SK-N-SH treated with all-trans-retinoic acid at 6 μM for 48 hours (cell line): Measurements from ENCODE around the gene NOBOX.

ENCODE experiments used
- ATAC-seq: fragments of 200-7000 bp; cut with Tn5 transposase; 3 replicates; pipeline ENCODE4 v1.9.1; 2020; ENCODE audit warnings: mild to moderate bottlenecking, moderate library complexity
- ARNTL ChIP-seq: fragments of 450-650 bp; formaldehyde crosslinking; IDR thresholded peaks from 2 replicates; pipeline ENCODE4 v1.5.0; 2020; ENCODE audit warnings: low read depth, mild to moderate bottlenecking, moderate library complexity, borderline replicate concordance
- BACH2 ChIP-seq: fragments of 250-450 bp; sonication (Bioruptor Pico); IDR thresholded peaks from 2 replicates; pipeline ENCODE4 v1.9.0; 2021; ENCODE audit warnings: mild to moderate bottlenecking, borderline replicate concordance
- CSDC2 ChIP-seq: fragments of 250-450 bp; sonication (Bioruptor Pico); IDR thresholded peaks from 2 replicates; pipeline ENCODE4 v1.5.0; 2020; ENCODE audit warnings: mild to moderate bottlenecking, moderate library complexity
- ESRRG ChIP-seq: fragments of 250-450 bp; sonication (Bioruptor Pico); IDR thresholded peaks from 2 replicates; pipeline ENCODE4 v1.6.1; 2021; ENCODE audit warnings: mild to moderate bottlenecking
- GLIS3 ChIP-seq: fragments of 250-450 bp; sonication (Bioruptor Pico); IDR thresholded peaks from 2 replicates; pipeline ENCODE4 v1.5.0; 2020; ENCODE audit warnings: mild to moderate bottlenecking, moderate library complexity
- ISL1 ChIP-seq: fragments of 250-450 bp; sonication (Bioruptor Pico); IDR thresholded peaks from 2 replicates; pipeline ENCODE4 v2.1.2; 2022; ENCODE audit warnings: mild to moderate bottlenecking, moderate library complexity
- OSR1 ChIP-seq: fragments of 250-450 bp; sonication (Bioruptor Pico); IDR thresholded peaks from 2 replicates; pipeline ENCODE4 v1.8.0; 2022; ENCODE audit warnings: moderate library complexity, mild to moderate bottlenecking, inconsistent platforms
- PATZ1 ChIP-seq: fragments of 250-450 bp; sonication (Bioruptor Pico); IDR thresholded peaks from 2 replicates; pipeline ENCODE4 v1.8.0; 2020; ENCODE audit warnings: mild to moderate bottlenecking, moderate library complexity, borderline replicate concordance
- PPARA ChIP-seq: fragments of 250-450 bp; sonication (Bioruptor Pico); IDR thresholded peaks from 2 replicates; pipeline ENCODE4 v1.5.0; 2020; ENCODE audit warnings: mild to moderate bottlenecking, borderline replicate concordance
- RARB ChIP-seq: fragments of 250-450 bp; sonication (Bioruptor Pico); IDR thresholded peaks from 2 replicates; pipeline ENCODE4 v1.8.0; 2021; ENCODE audit warnings: mild to moderate bottlenecking, moderate library complexity
- SNAI2 ChIP-seq: fragments of 250-450 bp; sonication (Bioruptor Pico); IDR thresholded peaks from 2 replicates; pipeline ENCODE4 v1.5.0; 2020; ENCODE audit warnings: mild to moderate bottlenecking, moderate library complexity
- TCF4 ChIP-seq: fragments of 250-450 bp; sonication (Bioruptor Pico); IDR thresholded peaks from 2 replicates; pipeline ENCODE4 v1.8.0; 2021; ENCODE audit warnings: mild to moderate bottlenecking, moderate library complexity, borderline replicate concordance
- TOX ChIP-seq: fragments of 250-450 bp; sonication (Bioruptor Pico); IDR thresholded peaks from 2 replicates; pipeline ENCODE4 v1.8.0; 2021; ENCODE audit warnings: mild to moderate bottlenecking, moderate library complexity, borderline replicate concordance
- ZC3H10 ChIP-seq: fragments of 250-450 bp; sonication (Bioruptor Pico); IDR thresholded peaks from 2 replicates; pipeline ENCODE4 v1.5.1; 2021; ENCODE audit warnings: mild to moderate bottlenecking, moderate library complexity
- ZFP3 ChIP-seq: fragments of 250-450 bp; sonication (Bioruptor Pico); IDR thresholded peaks from 2 replicates; pipeline ENCODE4 v1.5.0; 2020; ENCODE audit warnings: mild to moderate bottlenecking, moderate library complexity
- ZFP30 ChIP-seq: fragments of 450-650 bp; formaldehyde crosslinking; IDR thresholded peaks from 2 replicates; pipeline ENCODE4 v1.5.0; 2022; ENCODE audit warnings: mild to moderate bottlenecking, moderate library complexity
- ZNF565 ChIP-seq: fragments of 450-650 bp; formaldehyde crosslinking; conservative IDR thresholded peaks from 2 replicates; pipeline ENCODE4 v1.5.0; 2020; ENCODE audit warnings: low read depth, mild to moderate bottlenecking, moderate library complexity
- ZNF70 ChIP-seq: fragments of 450-650 bp; formaldehyde crosslinking; IDR thresholded peaks from 2 replicates; pipeline ENCODE4 v1.5.0; 2020; ENCODE audit warnings: mild to moderate bottlenecking, moderate library complexity
- ZNF8 ChIP-seq: fragments of 450-650 bp; formaldehyde crosslinking; IDR thresholded peaks from 2 replicates; pipeline ENCODE4 v1.5.0; 2020; ENCODE audit warnings: mild to moderate bottlenecking, moderate library complexity
- TF ChIP-seq, protein P1 (sequence below): fragments of 250-450 bp; sonication (Bioruptor Pico); IDR thresholded peaks from 2 replicates; pipeline ENCODE4 v1.8.0; 2021; ENCODE audit warnings: low read depth, mild to moderate bottlenecking, moderate library complexity, borderline replicate concordance
- TF ChIP-seq, protein P2 (sequence below): fragments of 250-450 bp; sonication (Bioruptor Pico); IDR thresholded peaks from 2 replicates; pipeline ENCODE4 v1.5.1; 2020; ENCODE audit warnings: low read depth, mild to moderate bottlenecking, moderate library complexity
- TF ChIP-seq, protein P3 (sequence below): fragments of 250-450 bp; sonication (Bioruptor Pico); IDR thresholded peaks from 2 replicates; pipeline ENCODE4 v1.5.0; 2020; ENCODE audit warnings: mild to moderate bottlenecking, moderate library complexity
- TF ChIP-seq, protein P4 (sequence below): fragments of 250-450 bp; sonication (Bioruptor Pico); IDR thresholded peaks from 2 replicates; pipeline ENCODE4 v1.5.1; 2021; ENCODE audit warnings: mild to moderate bottlenecking, moderate library complexity

NOBOX gene

DNA sequence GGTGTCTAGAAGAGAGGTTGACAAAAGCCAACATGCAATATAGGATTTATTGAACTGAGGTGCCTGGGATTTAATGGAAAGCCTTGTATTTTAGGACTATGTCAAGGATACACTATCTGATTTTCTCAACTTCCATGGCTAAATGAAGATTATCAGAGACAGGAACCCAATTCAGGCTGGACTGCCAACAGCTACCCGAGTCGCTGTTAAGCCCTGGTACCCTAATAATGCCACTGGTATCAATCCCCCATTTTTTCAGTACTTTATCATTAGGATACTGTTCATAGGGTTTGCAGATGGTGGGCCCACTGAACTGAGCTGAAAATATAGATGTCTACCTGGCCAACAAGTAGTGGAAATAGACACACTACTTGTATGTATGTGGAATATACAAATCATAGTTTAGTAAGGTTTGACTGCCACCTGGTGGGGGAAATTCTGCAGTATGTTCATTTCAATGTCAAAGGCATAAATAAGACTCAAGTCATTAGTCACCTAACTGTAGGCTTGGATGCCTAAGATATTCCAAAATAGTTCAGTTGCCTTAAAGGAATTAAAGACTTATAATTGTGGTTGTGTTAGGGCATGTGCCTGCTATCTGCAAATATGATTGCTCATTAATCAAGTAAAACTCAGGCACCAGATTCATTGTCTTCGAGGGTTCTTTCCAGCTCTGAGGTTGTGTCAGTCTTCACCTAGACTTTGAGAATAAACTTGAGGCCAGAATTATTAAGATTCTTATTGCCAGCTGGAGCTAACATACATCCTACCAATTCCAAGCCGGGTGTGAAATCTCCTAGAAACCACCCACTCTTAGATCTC is 34.1 kb upstream of the NOBOX start:
- TF ChIP-seq PATZ1 (CRISPR knock-in tag) (no peak), TOX (CRISPR knock-in tag) (no peak), SNAI2 (CRISPR knock-in tag) (no peak), TCF4 (CRISPR knock-in tag) (no peak), ESRRG (no peak), ZNF70 (CRISPR knock-in tag) (no peak), ZFP30 (CRISPR knock-in tag) (no peak), OSR1 (no peak), ARNTL (CRISPR knock-in tag) (no peak), PPARA (CRISPR knock-in tag) (no peak), GLIS3 (no peak), RARB (CRISPR knock-in tag) (no peak), BACH2 (no peak), ZFP3 (no peak), CSDC2 (no peak), ZNF565 (CRISPR knock-in tag) (no peak)
- TF ChIP-seq, protein P1, sequence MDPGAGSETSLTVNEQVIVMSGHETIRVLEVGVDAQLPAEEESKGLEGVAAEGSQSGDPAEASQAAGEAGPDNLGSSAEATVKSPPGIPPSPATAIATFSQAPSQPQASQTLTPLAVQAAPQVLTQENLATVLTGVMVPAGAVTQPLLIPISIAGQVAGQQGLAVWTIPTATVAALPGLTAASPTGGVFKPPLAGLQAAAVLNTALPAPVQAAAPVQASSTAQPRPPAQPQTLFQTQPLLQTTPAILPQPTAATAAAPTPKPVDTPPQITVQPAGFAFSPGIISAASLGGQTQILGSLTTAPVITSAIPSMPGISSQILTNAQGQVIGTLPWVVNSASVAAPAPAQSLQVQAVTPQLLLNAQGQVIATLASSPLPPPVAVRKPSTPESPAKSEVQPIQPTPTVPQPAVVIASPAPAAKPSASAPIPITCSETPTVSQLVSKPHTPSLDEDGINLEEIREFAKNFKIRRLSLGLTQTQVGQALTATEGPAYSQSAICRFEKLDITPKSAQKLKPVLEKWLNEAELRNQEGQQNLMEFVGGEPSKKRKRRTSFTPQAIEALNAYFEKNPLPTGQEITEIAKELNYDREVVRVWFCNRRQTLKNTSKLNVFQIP (CRISPR knock-in tag), result no peak
- TF ChIP-seq, protein P2, sequence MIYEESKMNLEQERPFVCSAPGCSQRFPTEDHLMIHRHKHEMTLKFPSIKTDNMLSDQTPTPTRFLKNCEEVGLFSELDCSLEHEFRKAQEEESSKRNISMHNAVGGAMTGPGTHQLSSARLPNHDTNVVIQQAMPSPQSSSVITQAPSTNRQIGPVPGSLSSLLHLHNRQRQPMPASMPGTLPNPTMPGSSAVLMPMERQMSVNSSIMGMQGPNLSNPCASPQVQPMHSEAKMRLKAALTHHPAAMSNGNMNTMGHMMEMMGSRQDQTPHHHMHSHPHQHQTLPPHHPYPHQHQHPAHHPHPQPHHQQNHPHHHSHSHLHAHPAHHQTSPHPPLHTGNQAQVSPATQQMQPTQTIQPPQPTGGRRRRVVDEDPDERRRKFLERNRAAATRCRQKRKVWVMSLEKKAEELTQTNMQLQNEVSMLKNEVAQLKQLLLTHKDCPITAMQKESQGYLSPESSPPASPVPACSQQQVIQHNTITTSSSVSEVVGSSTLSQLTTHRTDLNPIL, result no peak
- TF ChIP-seq, protein P3, sequence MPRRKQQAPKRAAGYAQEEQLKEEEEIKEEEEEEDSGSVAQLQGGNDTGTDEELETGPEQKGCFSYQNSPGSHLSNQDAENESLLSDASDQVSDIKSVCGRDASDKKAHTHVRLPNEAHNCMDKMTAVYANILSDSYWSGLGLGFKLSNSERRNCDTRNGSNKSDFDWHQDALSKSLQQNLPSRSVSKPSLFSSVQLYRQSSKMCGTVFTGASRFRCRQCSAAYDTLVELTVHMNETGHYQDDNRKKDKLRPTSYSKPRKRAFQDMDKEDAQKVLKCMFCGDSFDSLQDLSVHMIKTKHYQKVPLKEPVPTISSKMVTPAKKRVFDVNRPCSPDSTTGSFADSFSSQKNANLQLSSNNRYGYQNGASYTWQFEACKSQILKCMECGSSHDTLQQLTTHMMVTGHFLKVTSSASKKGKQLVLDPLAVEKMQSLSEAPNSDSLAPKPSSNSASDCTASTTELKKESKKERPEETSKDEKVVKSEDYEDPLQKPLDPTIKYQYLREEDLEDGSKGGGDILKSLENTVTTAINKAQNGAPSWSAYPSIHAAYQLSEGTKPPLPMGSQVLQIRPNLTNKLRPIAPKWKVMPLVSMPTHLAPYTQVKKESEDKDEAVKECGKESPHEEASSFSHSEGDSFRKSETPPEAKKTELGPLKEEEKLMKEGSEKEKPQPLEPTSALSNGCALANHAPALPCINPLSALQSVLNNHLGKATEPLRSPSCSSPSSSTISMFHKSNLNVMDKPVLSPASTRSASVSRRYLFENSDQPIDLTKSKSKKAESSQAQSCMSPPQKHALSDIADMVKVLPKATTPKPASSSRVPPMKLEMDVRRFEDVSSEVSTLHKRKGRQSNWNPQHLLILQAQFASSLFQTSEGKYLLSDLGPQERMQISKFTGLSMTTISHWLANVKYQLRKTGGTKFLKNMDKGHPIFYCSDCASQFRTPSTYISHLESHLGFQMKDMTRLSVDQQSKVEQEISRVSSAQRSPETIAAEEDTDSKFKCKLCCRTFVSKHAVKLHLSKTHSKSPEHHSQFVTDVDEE, result no peak
- TF ChIP-seq, all 23 proteins: peak for 0

DNA sequence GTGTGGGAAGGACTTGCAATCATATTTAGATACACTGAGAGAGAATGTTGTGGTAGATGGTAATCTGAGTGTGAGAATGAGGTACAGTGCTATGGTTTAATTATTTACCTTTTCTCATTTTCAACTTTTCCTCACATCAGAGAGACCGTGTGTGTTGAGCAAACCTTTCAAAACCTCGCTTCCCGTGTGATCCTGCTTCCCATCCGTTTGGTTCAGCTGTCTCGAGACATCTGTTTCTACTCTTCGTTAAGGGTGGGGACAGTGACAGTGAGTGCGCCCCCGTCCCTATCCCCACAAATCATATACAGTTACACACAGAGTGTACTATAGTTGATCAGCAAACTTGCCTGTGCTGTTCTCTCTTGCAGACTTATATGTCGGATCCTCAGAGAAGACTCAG is 33.0 kb upstream of the NOBOX start:
- ATAC-seq, result no peak
- TF ChIP-seq, protein P1 (CRISPR knock-in tag), result no peak
- TF ChIP-seq OSR1, result no peak
- no peak for TF ChIP-seq PATZ1 (CRISPR knock-in tag)
- TF ChIP-seq BACH2, result no peak
- TF ChIP-seq, protein P2, result no peak
- no peak for TF ChIP-seq ZNF565 (CRISPR knock-in tag)
- no peak for TF ChIP-seq RARB (CRISPR knock-in tag)
- TF ChIP-seq ZNF70 (CRISPR knock-in tag), result no peak
- no peak for TF ChIP-seq ZNF8 (CRISPR knock-in tag)
- TF ChIP-seq ISL1 (CRISPR knock-in tag), result no peak
- no peak for TF ChIP-seq ESRRG
- no peak for TF ChIP-seq TOX (CRISPR knock-in tag)
- TF ChIP-seq TCF4 (CRISPR knock-in tag), result no peak
- no peak for TF ChIP-seq ZC3H10
- no peak for TF ChIP-seq GLIS3
- TF ChIP-seq, protein P4, sequence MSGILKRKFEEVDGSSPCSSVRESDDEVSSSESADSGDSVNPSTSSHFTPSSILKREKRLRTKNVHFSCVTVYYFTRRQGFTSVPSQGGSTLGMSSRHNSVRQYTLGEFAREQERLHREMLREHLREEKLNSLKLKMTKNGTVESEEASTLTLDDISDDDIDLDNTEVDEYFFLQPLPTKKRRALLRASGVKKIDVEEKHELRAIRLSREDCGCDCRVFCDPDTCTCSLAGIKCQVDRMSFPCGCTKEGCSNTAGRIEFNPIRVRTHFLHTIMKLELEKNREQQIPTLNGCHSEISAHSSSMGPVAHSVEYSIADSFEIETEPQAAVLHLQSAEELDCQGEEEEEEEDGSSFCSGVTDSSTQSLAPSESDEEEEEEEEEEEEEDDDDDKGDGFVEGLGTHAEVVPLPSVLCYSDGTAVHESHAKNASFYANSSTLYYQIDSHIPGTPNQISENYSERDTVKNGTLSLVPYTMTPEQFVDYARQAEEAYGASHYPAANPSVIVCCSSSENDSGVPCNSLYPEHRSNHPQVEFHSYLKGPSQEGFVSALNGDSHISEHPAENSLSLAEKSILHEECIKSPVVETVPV (CRISPR knock-in tag), result no peak

More for the DNA sequence above, 34.1 kb upstream of the NOBOX start:
- ATAC-seq, result peak; percentile 94
